ENCODE results near the gene GINS2.

Gene GINS2

GRCh38 chr16:85652431-85653221 is 36.1 kb downstream of the GINS2 start:
- peak; percentile 42 for DNase-seq

- no peak for DNase-seq
Observed at GRCh38 chr16:85651629-85652430, 36.9 kb downstream of the GINS2 start.

- no peak for DNase-seq
Observed at GRCh38 chr16:85650844-85651628, 37.7 kb downstream of the GINS2 start.

- no peak for DNase-seq
Observed at GRCh38 chr16:85650135-85650843, 38.5 kb downstream of the GINS2 start.

GRCh38 chr16:85649411-85650134 is 39.2 kb downstream of the GINS2 start:
- DNase-seq, result no peak

- peak; percentile 34 for DNase-seq
Observed at GRCh38 chr16:85648805-85649204, 39.9 kb downstream of the GINS2 start.

GRCh38 chr16:85648070-85648714 is 40.6 kb downstream of the GINS2 start:
- no peak for DNase-seq

GRCh38 chr16:85646976-85647375 is 41.8 kb downstream of the GINS2 start:
- DNase-seq, result no peak

- DNase-seq, result no peak
Observed at GRCh38 chr16:85646358-85646907, 42.3 kb downstream of the GINS2 start.

- no peak for DNase-seq
Observed at GRCh38 chr16:85645021-85645589, 43.6 kb downstream of the GINS2 start.

GRCh38 chr16:85644093-85644712 is 44.6 kb downstream of the GINS2 start:
- DNase-seq, result no peak

GRCh38 chr16:85643631-85644030 is 45.1 kb downstream of the GINS2 start:
- DNase-seq, result no peak

GRCh38 chr16:85642762-85643358 is 45.9 kb downstream of the GINS2 start:
- no peak for DNase-seq

- DNase-seq, result no peak
Observed at GRCh38 chr16:85641776-85642176, 47.0 kb downstream of the GINS2 start.

GRCh38 chr16:85641305-85641704 is 47.4 kb downstream of the GINS2 start:
- DNase-seq, result no peak

GRCh38 chr16:85640585-85640984 is 48.2 kb downstream of the GINS2 start:
- no peak for DNase-seq

GRCh38 chr16:85640254-85640558 is 48.5 kb downstream of the GINS2 start:
- DNase-seq, result no peak

- DNase-seq, result no peak
Observed at GRCh38 chr16:85639529-85640253, 49.1 kb downstream of the GINS2 start.

- no peak for DNase-seq
Observed at GRCh38 chr16:85638695-85639409, 49.9 kb downstream of the GINS2 start.

Data from stimulated activated CD8-positive, alpha-beta memory T cell treated with anti-CD3 and anti-CD28 coated beads, Interleukin-4, amount 100 ng/mL, for 48 hours (primary cell).